NCI-H526 (cell line): ENCODE results near the gene SRPK3.

ENCODE experiments used
- DNase-seq, 2 experiments: peaks; one replicate each; lab custom pipeline; 2025; lab: John Stamatoyannopoulos, UW

The SRPK3 gene

GRCh38 chrX:153784325-153784967 lies 3.6 kb downstream of the SRPK3 start:
- DNase-seq = no peak

GRCh38 chrX:153786669-153787068 lies 5.8 kb downstream of the SRPK3 start:
- DNase-seq = no peak

DNA sequence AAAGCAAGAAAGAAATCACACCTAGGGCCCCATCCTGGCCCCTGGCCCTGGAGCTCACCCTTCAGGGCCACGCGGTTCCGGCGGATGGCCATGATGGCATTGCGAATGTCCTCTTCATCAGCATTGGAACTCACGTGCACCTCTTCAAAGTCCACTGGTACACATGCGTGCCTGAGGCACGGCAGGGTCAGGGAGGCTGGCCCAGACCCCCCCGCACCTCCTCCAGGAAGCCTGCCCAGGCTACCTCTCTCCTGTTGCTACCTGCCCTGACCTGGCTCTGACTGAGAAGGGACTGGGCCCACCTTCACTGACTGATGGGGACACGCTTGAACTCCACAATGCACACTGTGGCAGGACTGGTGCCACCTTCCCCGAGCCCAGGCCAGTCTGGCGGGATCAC lies 8.8 kb downstream of the SRPK3 start:
- no peak for DNase-seq

- no peak for DNase-seq
Measured at GRCh38 chrX:153791104-153791852, 10.4 kb downstream of the SRPK3 start.

GRCh38 chrX:153792368-153792767 lies 11.5 kb downstream of the SRPK3 start:
- no peak for DNase-seq

- DNase-seq = no peak
Measured at GRCh38 chrX:153793291-153793690, 12.4 kb downstream of the SRPK3 start.

DNA sequence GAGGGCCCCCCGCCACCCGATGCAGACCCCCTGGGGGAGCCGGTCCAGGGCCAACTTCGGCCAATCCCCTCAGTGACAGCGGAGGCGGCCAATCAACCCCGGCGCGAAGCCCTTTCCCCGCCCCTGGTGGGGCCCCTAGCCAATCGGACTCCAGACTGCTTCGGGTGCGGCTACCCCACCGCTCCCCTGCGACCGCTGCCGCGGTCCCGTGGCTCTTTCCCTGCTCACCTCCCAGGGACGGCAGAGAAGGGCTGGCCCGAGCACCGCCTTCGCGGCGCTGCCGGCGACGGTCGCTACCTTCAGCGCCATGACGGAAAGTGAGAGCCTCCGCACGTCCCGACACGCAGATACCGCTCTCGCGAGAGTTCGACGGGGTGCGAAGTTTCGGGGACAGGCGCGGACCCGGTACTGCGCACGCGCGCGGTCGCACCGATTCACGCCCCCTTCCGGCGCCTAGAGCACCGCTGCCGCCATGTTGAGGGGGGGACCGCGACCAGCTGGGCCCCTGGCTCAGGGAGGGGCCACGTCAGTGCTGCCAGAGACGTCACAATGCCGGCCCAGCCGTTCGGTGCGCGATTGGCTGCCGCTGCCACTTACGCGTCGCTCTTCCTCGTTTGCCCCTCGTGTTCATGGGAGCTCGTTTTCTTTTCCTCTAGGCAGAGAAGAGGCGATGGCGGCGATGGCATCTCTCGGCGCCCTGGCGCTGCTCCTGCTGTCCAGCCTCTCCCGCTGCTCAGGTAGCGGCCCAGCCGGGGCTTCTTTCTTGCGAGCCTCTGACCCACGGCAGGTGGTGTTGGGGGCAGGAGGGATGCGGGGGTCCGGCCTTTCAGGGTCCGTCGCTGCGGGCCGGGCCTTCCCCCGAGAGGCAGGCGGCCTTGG lies 13.4 kb downstream of the SRPK3 start, which contains the start of the genes IDH3G and SSR4:
Gene IDH3G, minus strand, starts transcription at position 358 of the 879 bp plus-strand sequence. Its CDS starts 49 bp downstream, at position 309.
Gene SSR4, plus strand, starts transcription at position 651 of the 879 bp plus-strand sequence. Its CDS starts 20 bp downstream, at position 671.
- DNase-seq = peak; percentile 85 to 96

- no peak for DNase-seq
Measured at GRCh38 chrX:153794897-153795816, 14.3 kb downstream of the SRPK3 start.

GRCh38 chrX:153797415-153798015 lies 16.7 kb downstream of the SRPK3 start:
- DNase-seq = no peak

GRCh38 chrX:153799326-153799725 lies 18.5 kb downstream of the SRPK3 start:
- DNase-seq = no peak

- DNase-seq = no peak
Measured at GRCh38 chrX:153800177-153800722, 19.4 kb downstream of the SRPK3 start.

DNA sequence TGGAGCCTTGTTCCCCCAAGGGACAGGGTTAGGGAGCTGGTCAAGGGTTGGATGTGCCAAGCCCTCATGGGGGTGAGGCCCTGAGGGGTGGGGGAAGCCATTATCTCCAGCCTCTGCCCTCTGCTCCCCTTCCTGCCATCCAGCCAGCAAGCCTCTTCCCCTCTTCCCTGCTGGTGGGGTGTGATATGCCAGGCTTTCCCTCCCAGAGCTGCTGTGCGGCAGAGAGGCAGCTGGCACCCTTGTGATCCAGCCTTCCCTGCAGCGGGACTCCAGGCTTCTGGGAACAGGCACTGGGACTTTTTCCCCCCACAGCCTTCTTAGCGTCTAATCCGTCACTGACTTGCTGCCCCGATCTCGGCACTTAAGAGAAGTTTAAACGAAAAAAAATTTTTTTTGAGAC lies 19.9 kb downstream of the SRPK3 start:
- no peak for DNase-seq

- no peak for DNase-seq
Measured at GRCh38 chrX:153801669-153802068, 20.8 kb downstream of the SRPK3 start.

- no peak for DNase-seq
Measured at GRCh38 chrX:153802513-153803045, 21.7 kb downstream of the SRPK3 start.

GRCh38 chrX:153803211-153804099 lies 22.6 kb downstream of the SRPK3 start:
- no peak for DNase-seq

- no peak for DNase-seq
Measured at GRCh38 chrX:153804100-153804595, 23.3 kb downstream of the SRPK3 start.

DNA sequence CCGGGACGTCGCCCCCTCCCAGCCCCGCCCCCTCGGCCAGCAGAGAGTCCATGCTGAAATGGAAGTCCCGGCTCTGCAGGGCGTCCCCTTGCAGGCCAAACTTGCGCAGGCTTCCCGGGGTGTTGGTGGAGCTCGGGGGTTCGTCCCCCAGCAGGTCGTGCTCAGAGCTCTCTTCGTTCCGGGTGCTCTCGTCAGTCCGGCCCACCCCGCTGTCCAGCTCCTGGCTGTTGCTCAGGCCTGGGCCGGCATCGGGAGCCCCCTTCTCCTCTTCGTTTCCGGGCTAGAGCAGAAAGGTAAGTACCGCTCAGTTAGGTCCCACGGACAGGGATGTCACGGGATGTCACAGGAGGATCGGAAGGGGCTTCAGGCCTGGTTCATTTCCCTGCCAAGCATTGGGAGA lies 23.8 kb downstream of the SRPK3 start:
- no peak for DNase-seq

GRCh38 chrX:153805436-153805835 lies 24.6 kb downstream of the SRPK3 start:
- DNase-seq = no peak

DNA sequence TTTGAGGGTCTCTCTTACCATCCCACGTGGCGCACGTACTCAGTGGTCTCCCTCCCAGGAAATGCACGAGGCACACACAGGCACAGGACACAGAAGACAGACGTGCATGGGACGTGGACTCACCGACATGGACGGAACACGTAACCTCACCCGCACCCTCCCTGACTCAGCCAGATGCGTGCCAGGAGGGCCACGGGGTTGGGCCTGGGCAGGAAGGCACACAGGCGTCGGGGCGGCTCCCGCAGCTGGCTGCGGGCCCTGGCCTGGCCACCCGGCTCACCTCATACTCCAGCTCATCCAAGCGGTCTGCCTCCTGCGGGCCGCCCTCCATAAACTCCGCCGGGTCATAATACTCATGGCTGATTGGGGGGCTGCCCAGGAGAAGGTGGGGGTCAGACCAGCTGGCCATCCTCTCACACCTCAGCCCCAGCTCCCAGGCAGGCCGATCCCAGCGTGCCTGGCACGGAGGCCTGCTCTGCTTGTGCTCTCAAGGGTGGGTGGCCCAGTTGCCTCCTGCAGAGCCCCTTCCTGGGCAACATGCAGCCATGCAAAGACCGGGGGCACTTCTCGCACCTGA lies 26.2 kb downstream of the SRPK3 start:
- DNase-seq = no peak
